OCI-LY7 (cell line): ENCODE data around the gene PDE6G. TPM values are rescaled to one million over a fixed set of nuclear protein-coding genes. Genes with fewer than 3 reads are reported as not detected.

Experiments
- BruUV-seq: library from RNA; stranded (reverse); fragments of 400-500 nt; replicated peaks from 2 replicates; lab custom pipeline; 2021; lab: Mats Ljungman, UMichigan
- CTCF ChIA-PET: fragments of 300-600 bp; sonication (Branson Sonifier 250); formaldehyde crosslinking; loops from one replicate; lab custom pipeline; 2022; ENCODE audit warnings: antibody characterized with exemption; ENCODE audit not compliant: unreplicated experiment; lab: Charles Lee
- POLR2A ChIA-PET: fragments of 300-600 bp; sonication (Branson Sonifier 250); formaldehyde crosslinking; loops from one replicate; lab custom pipeline; 2022; ENCODE audit warnings: antibody characterized with exemption; lab: Charles Lee
- DNase-seq: peaks from one replicate; pipeline ENCODE4 v3.0.0-alpha.2; 2015; ENCODE audit warnings: low spot score
- H2AFZ ChIP-seq: fragments of 200-600 bp; sonication (generic), shearing (Covaris generic); 2 replicates; pipeline ENCODE4 v1.6.1; 2014; ENCODE audit warnings: mild to moderate bottlenecking, antibody characterized with exemption, low read length, moderate library complexity
- H3K27ac ChIP-seq: fragments of 200-600 bp; sonication (generic); 2 replicates; pipeline ENCODE4 v1.5.1; 2014; ENCODE audit warnings: mixed run types, low read depth, mild to moderate bottlenecking, moderate library complexity, low read length, inconsistent platforms; ENCODE audit not compliant: poor library complexity, severe bottlenecking
- H3K36me3 ChIP-seq: fragments of 200-600 bp; sonication (generic); 2 replicates; pipeline ENCODE4 v1.6.1; 2014; ENCODE audit warnings: mild to moderate bottlenecking, antibody characterized with exemption, low read length, moderate library complexity, mixed read lengths; ENCODE audit not compliant: insufficient read depth
- H3K4me1 ChIP-seq: fragments of 200-600 bp; sonication (generic); 2 replicates; pipeline ENCODE4 v1.5.1; 2014; ENCODE audit warnings: mild to moderate bottlenecking, low read length; ENCODE audit not compliant: insufficient read depth, poor library complexity, severe bottlenecking
- H3K4me2 ChIP-seq: fragments of 200-600 bp; sonication (generic); 2 replicates; pipeline ENCODE4 v1.6.1; 2014; ENCODE audit warnings: mild to moderate bottlenecking, low read length
- H3K4me3 ChIP-seq: fragments of 200-600 bp; sonication (generic); 2 replicates; pipeline ENCODE4 v1.5.1; 2014; ENCODE audit warnings: mild to moderate bottlenecking, low read depth, low read length; ENCODE audit not compliant: poor library complexity, severe bottlenecking
- H3K79me2 ChIP-seq: fragments of 200-600 bp; sonication (generic); 2 replicates; pipeline ENCODE4 v1.6.1; 2016; ENCODE audit warnings: low read depth, mild to moderate bottlenecking, low read length, moderate library complexity, mixed read lengths; ENCODE audit not compliant: insufficient read depth
- H3K9me2 ChIP-seq: fragments of 200-600 bp; sonication (generic); 2 replicates; pipeline ENCODE4 v1.6.1; 2016; ENCODE audit warnings: mild to moderate bottlenecking, low read length, mixed read lengths; ENCODE audit not compliant: insufficient read depth
- H3K9me3 ChIP-seq: fragments of 200-600 bp; sonication (generic); 2 replicates; pipeline ENCODE4 v1.6.1; 2014; ENCODE audit warnings: mild to moderate bottlenecking, mixed run types, low read length, mixed read lengths
- H4K20me1 ChIP-seq: fragments of 200-600 bp; sonication (generic); 2 replicates; pipeline ENCODE4 v1.6.1; 2014; ENCODE audit warnings: mild to moderate bottlenecking, antibody characterized with exemption, low read length, moderate library complexity, mixed read lengths; ENCODE audit not compliant: insufficient read depth
- EZH2phosphoT487 ChIP-seq: fragments of 200-600 bp; sonication (generic); IDR thresholded peaks from 2 replicates; pipeline ENCODE4 v1.6.1; 2018; ENCODE audit warnings: low read depth, borderline replicate concordance, mild to moderate bottlenecking, mixed run types, antibody characterized with exemption, low read length, moderate library complexity, mixed read lengths
- intact Hi-C: fragments of 100-400 bp; cut with micrococcal nuclease; formaldehyde crosslinking; loops from one replicate; pipeline ENCODE4 v1.10.0; 2022; ENCODE audit not compliant: unreplicated experiment
- total RNA-seq, 2 experiments: library from RNA; depleted of rRNA in 1 of 2; stranded (reverse); fragments of >200 nt in 1 of 2; shearing (Covaris generic) in 1 of 2; gene quantifications; 2 replicates each; pipeline ENCODE4 v1.2.3, GENCODE V29; 2014 to 2022
- TF ChIP-seq, protein P1 (sequence below): fragments of 200-600 bp; sonication (generic); conservative IDR thresholded peaks from 2 replicates; pipeline ENCODE4 v1.5.1; 2014; ENCODE audit warnings: mild to moderate bottlenecking, antibody characterized with exemption, low read length, moderate library complexity, mixed read lengths

Gene PDE6G
- total RNA-seq, 2 experiments from 2014 or later, result 0.44 TPM; not detected in 1

- no peak overlapping the region for H3K27ac ChIP-seq
- H3K9me2 ChIP-seq, result no peaks in the 10 kb centered on the region
- H2AFZ ChIP-seq, result no peak overlapping the region
- no peak for DNase-seq
- ChIA-PET CTCF (no interaction called here), POLR2A (no interaction called here)
- H3K4me2 ChIP-seq, result no peak overlapping the region
- H3K79me2 ChIP-seq, result 0 out of 2 replicates have a peak, but pooled peaks cover 6% of the 10 kb centered on the region
- no peaks in the 10 kb centered on the region for H4K20me1 ChIP-seq
- intact Hi-C loops, result no loop called here
- TF ChIP-seq, protein P1, sequence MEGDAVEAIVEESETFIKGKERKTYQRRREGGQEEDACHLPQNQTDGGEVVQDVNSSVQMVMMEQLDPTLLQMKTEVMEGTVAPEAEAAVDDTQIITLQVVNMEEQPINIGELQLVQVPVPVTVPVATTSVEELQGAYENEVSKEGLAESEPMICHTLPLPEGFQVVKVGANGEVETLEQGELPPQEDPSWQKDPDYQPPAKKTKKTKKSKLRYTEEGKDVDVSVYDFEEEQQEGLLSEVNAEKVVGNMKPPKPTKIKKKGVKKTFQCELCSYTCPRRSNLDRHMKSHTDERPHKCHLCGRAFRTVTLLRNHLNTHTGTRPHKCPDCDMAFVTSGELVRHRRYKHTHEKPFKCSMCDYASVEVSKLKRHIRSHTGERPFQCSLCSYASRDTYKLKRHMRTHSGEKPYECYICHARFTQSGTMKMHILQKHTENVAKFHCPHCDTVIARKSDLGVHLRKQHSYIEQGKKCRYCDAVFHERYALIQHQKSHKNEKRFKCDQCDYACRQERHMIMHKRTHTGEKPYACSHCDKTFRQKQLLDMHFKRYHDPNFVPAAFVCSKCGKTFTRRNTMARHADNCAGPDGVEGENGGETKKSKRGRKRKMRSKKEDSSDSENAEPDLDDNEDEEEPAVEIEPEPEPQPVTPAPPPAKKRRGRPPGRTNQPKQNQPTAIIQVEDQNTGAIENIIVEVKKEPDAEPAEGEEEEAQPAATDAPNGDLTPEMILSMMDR, result peak; percentile 70
- no peak for TF ChIP-seq EZH2phosphoT487
- H3K4me1 ChIP-seq, result no peaks in the 10 kb centered on the region
- no peak overlapping the region for H3K4me3 ChIP-seq
- peaks cover 98% of the 10 kb centered on the region for H3K36me3 ChIP-seq
- no peaks in the 10 kb centered on the region for H3K9me3 ChIP-seq
- BruUV-seq, result no TSS peak
These were observed 37.3 kb upstream of the PDE6G start for GRCh38 chr17:81693509-81694210.

- no peaks in the 10 kb centered on the region for H3K79me2 ChIP-seq
- ChIA-PET POLR2A (no interaction called here), CTCF (no interaction called here)
- no peaks in the 10 kb centered on the region for H3K4me1 ChIP-seq
- no peaks in the 10 kb centered on the region for H3K9me3 ChIP-seq
- no peak overlapping the region for H3K27ac ChIP-seq
- H3K4me3 ChIP-seq, result no peak overlapping the region
- no peak for DNase-seq
- intact Hi-C loops, result no loop called here
- no peaks in the 10 kb centered on the region for H3K9me2 ChIP-seq
- no peak for TF ChIP-seq EZH2phosphoT487
- TF ChIP-seq, protein P1, result no peak
- peaks cover 98% of the 10 kb centered on the region for H3K36me3 ChIP-seq
- no peak overlapping the region for H3K4me2 ChIP-seq
- BruUV-seq, result no TSS peak
- no peak overlapping the region for H2AFZ ChIP-seq
- no peaks in the 10 kb centered on the region for H4K20me1 ChIP-seq
These were observed 35.3 kb upstream of the PDE6G start for GRCh38 chr17:81691608-81692007.

DNA sequence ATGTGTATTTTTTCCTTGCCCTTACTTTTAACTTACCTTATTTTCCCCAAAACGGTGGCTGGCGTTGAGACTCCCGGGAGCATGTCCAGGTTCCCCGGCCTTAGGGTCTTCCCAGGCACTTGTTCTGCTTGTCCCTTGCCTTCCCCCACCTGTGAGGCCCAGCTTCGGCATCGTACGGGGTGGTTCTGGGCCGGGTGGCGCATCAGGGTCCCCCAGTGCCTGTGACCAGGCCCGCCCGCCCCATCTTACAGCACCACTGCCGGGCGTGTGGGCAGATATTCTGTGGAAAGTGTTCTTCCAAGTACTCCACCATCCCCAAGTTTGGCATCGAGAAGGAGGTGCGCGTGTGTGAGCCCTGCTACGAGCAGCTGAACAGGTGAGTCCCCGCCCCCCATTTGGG, 34.9 kb upstream of the PDE6G start:
- POLR2A ChIA-PET, result no interaction called here

More for the DNA sequence above, 34.9 kb upstream of the PDE6G start:
- Histone ChIP-seq H3K4me1 (no peaks in the 10 kb centered on the region), H4K20me1 (no peaks in the 10 kb centered on the region; the same call in 1 of the 2 replicates), H3K9me3 (no peaks in the 10 kb centered on the region), H3K27ac (no peak overlapping the region), H3K36me3 (peaks cover 98% of the 10 kb centered on the region), H2AFZ (no peak overlapping the region), H3K9me2 (no peaks in the 10 kb centered on the region), H3K79me2 (peaks cover 3% of the 10 kb centered on the region; the same call in 1 of the 2 replicates), H3K4me3 (no peak overlapping the region), H3K4me2 (no peak overlapping the region)
- DNase-seq, result no peak
- no TSS peak for BruUV-seq
- intact Hi-C loops, result no loop called here
- TF ChIP-seq, protein P1, result no peak
- TF ChIP-seq EZH2phosphoT487, result no peak
- CTCF ChIA-PET, result no interaction called here
